Neural progenitor cell (in vitro differentiated cells): ENCODE results near the gene FAM131C. TPM values are rescaled to one million over a fixed set of nuclear protein-coding genes. Genes with fewer than 3 reads are reported as not detected.

Experiments used
- DNase-seq: peaks from one replicate; pipeline ENCODE4 v3.0.0-alpha.2; 2016; ENCODE audit warnings: low spot score
- H2AFZ ChIP-seq: fragments of 200-600 bp; sonication (generic); replicated peaks from 2 replicates; pipeline ENCODE4 v1.6.1; 2016; ENCODE audit warnings: antibody characterized with exemption
- H3F3A ChIP-seq: fragments of 200-600 bp; sonication (generic); 2 replicates; pipeline ENCODE4 v1.6.1; 2016; ENCODE audit warnings: antibody characterized with exemption, low read depth
- H3K27ac ChIP-seq: fragments of 200-600 bp; sonication (generic); 2 replicates; pipeline ENCODE4 v1.5.1; 2016; ENCODE audit warnings: mild to moderate bottlenecking
- H3K27me3 ChIP-seq: fragments of 200-600 bp; sonication (generic); 2 replicates; pipeline ENCODE4 v1.6.1; 2016; ENCODE audit warnings: mild to moderate bottlenecking, moderate library complexity
- H3K36me3 ChIP-seq: fragments of 200-600 bp; sonication (generic); 2 replicates; pipeline ENCODE4 v1.5.1; 2016
- H3K4me1 ChIP-seq: fragments of 200-600 bp; sonication (generic); 2 replicates; pipeline ENCODE4 v1.6.1; 2016; ENCODE audit warnings: mixed run types
- H3K4me2 ChIP-seq: fragments of 200-600 bp; sonication (generic); 2 replicates; pipeline ENCODE4 v1.6.1; 2016
- H3K4me3 ChIP-seq: fragments of 200-600 bp; sonication (generic); 2 replicates; pipeline ENCODE4 v1.5.1; 2016
- H3K79me2 ChIP-seq: fragments of 200-600 bp; sonication (generic); 2 replicates; pipeline ENCODE4 v1.6.1; 2016; ENCODE audit warnings: low read depth
- H3K9ac ChIP-seq: fragments of 200-600 bp; sonication (generic); 2 replicates; pipeline ENCODE4 v1.6.1; 2016
- H3K9me3 ChIP-seq: fragments of 200-600 bp; sonication (generic); 2 replicates; pipeline ENCODE4 v1.5.1; 2016; ENCODE audit warnings: low read depth
- H4K20me1 ChIP-seq: fragments of 200-600 bp; sonication (generic); 2 replicates; pipeline ENCODE4 v1.6.1; 2016; ENCODE audit warnings: low read depth
- H3K27ac Mint-ChIP-seq: 3 replicates; pipeline ENCODE4 v1.8.0; 2021; ENCODE audit warnings: mixed read lengths
- H3K27me3 Mint-ChIP-seq: 2 replicates; pipeline ENCODE4 v1.8.0; 2022; ENCODE audit warnings: low read depth, mild to moderate bottlenecking, inconsistent platforms, moderate library complexity, mixed read lengths; ENCODE audit not compliant: insufficient read depth
- H3K36me3 Mint-ChIP-seq: 3 replicates; pipeline ENCODE4 v1.8.0; 2021; ENCODE audit warnings: mixed read lengths
- H3K4me1 Mint-ChIP-seq: 3 replicates; pipeline ENCODE4 v1.8.0; 2021; ENCODE audit warnings: mixed read lengths
- H3K4me3 Mint-ChIP-seq: 3 replicates; pipeline ENCODE4 v1.8.0; 2021; ENCODE audit warnings: mild to moderate bottlenecking, moderate library complexity, mixed read lengths
- H3K9me3 Mint-ChIP-seq: 3 replicates; pipeline ENCODE4 v1.8.0; 2020; ENCODE audit warnings: mixed read lengths
- EZH2 ChIP-seq: fragments of 200-600 bp; sonication (generic); IDR thresholded peaks from 2 replicates; pipeline ENCODE4 v1.6.1; 2017; ENCODE audit warnings: antibody characterized with exemption, mild to moderate bottlenecking, moderate library complexity
- EZH2phosphoT487 ChIP-seq: fragments of 200-600 bp; sonication (generic); IDR thresholded peaks from 2 replicates; pipeline ENCODE4 v1.6.1; 2017; ENCODE audit warnings: antibody characterized with exemption
- total RNA-seq: library from RNA; depleted of rRNA; stranded (reverse); fragments of >200 nt; gene quantifications from 2 replicates; pipeline ENCODE4 v1.2.3, GENCODE V29; 2015; ENCODE audit warnings: low replicate concordance
- TF ChIP-seq, protein P1 (sequence below): fragments of 200-600 bp; sonication (generic); IDR thresholded peaks from 2 replicates; pipeline ENCODE4 v1.5.1; 2017; ENCODE audit warnings: antibody characterized with exemption, mild to moderate bottlenecking

The FAM131C gene
- total RNA-seq, 1 donor from 2014 or later, result 0.13 TPM

DNA sequence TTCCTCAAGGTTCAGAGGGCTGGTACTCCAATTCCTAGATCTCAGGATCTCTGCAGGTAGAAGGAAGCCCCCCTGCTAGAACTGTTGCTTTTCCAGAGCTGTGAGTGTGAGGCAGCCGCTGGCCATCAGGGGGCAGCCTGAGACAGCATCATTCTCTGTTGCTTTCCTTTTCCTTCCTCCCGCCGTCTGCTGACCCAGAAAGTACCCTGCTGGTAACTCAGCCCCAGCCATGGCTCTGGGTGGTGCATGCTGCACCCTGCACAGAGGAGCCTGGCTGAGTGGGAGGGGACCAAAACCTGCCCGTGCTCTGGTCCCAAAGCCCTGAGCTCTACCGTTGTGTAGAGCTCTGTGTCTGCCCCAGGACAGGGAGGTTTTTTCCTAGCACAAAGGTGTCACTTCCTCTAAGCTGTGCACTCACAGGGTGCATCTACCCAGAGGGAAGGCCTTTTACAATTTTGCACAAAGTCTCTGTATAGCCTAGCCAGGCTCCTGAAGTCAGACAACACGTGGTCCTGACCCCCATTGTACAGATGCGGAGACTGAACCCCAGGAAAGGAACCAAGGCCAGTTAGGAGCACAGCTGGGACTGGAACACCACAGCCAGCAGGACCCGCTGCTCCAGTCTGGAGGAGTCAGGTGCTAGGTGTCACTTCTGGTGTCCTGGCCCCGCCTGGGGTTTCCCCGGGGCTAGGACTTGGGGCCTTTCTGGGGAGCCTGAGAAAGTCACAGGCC, 5.6 kb upstream of the FAM131C start:
- TF ChIP-seq, protein P1, sequence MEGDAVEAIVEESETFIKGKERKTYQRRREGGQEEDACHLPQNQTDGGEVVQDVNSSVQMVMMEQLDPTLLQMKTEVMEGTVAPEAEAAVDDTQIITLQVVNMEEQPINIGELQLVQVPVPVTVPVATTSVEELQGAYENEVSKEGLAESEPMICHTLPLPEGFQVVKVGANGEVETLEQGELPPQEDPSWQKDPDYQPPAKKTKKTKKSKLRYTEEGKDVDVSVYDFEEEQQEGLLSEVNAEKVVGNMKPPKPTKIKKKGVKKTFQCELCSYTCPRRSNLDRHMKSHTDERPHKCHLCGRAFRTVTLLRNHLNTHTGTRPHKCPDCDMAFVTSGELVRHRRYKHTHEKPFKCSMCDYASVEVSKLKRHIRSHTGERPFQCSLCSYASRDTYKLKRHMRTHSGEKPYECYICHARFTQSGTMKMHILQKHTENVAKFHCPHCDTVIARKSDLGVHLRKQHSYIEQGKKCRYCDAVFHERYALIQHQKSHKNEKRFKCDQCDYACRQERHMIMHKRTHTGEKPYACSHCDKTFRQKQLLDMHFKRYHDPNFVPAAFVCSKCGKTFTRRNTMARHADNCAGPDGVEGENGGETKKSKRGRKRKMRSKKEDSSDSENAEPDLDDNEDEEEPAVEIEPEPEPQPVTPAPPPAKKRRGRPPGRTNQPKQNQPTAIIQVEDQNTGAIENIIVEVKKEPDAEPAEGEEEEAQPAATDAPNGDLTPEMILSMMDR, result peak; percentile 92
- no peak for TF ChIP-seq EZH2
- TF ChIP-seq EZH2phosphoT487, result no peak
- peaks cover 31% of the 10 kb centered on the region for H3K27me3 ChIP-seq
- peaks cover 7% of the 10 kb centered on the region for H3K4me1 ChIP-seq
- no peak overlapping the region for H3K4me3 ChIP-seq
- Mint-ChIP-seq H3K27me3 (peaks cover 28% of the 10 kb centered on the region), H3K4me3 (no peak overlapping the region), H3K27ac (peak overlapping the region; percentile 74), H3K9me3 (no peaks in the 10 kb centered on the region), H3K4me1 (peaks cover 32% of the 10 kb centered on the region), H3K36me3 (no peaks in the 10 kb centered on the region)
- H3K27ac ChIP-seq, result no peak overlapping the region
- H4K20me1 ChIP-seq, result no peaks in the 10 kb centered on the region
- peak overlapping the region; percentile 78 for H2AFZ ChIP-seq
- H3K4me2 ChIP-seq, result no peak overlapping the region
- H3F3A ChIP-seq, result no peaks in the 10 kb centered on the region
- no peaks in the 10 kb centered on the region for H3K36me3 ChIP-seq
- no peak overlapping the region for H3K9ac ChIP-seq
- H3K79me2 ChIP-seq, result no peaks in the 10 kb centered on the region
- H3K9me3 ChIP-seq, result no peaks in the 10 kb centered on the region
- peak; percentile 85 for DNase-seq

DNA sequence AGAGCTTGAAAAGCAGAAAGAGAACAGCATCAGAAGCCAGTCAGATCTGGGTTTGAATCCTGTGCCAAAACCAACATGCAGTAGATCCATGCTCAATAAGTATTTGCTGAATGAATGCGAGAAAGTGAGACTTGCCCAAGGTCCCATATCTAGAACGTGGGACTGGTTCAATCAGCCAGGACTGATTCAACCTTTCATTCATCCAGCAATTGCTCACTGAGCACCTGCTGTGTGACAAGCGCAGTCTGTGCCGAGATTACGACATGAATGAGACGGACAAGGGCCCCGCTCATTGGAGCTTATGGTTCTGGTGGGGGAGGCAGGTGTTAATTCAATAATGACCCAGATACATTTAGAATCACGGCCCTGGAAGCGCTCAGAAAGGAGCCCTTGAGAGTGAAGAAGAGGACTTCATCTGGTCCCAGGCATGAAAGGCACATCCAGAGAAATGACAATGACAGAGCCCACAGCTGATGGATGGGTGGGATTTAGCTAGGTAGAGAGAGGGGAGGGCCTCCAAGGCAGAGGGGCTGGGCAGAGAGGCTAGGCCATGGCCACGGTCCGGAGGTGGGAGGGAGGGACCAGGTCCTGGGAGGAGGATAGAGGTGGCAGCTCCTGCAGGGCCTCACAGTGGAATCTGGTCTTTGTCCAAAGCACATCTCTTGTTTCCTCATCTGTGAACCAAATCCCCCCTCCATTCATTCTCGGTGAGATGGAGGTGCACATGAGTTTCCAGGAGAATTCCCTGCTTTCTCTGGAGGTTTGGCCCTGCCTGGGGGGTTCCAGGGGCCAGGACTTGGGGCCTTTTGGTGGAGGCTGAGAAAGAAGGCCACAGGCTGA, 4.2 kb upstream of the FAM131C start:
- no peak for TF ChIP-seq EZH2
- TF ChIP-seq, protein P1, result no peak
- TF ChIP-seq EZH2phosphoT487, result no peak
- Histone ChIP-seq H2AFZ (no peak overlapping the region), H3K36me3 (no peaks in the 10 kb centered on the region), H3K9me3 (no peaks in the 10 kb centered on the region), H3K27me3 (peaks cover 44% of the 10 kb centered on the region), H3K4me1 (peaks cover 17% of the 10 kb centered on the region), H3K27ac (no peak overlapping the region), H3K79me2 (no peaks in the 10 kb centered on the region), H3K4me3 (no peak overlapping the region), H3F3A (peaks cover 4% of the 10 kb centered on the region), H4K20me1 (no peaks in the 10 kb centered on the region), H3K9ac (no peak overlapping the region), H3K4me2 (no peak overlapping the region)
- Mint-ChIP-seq H3K4me3 (no peak overlapping the region), H3K27ac (peak overlapping the region; percentile 70), H3K4me1 (peaks cover 37% of the 10 kb centered on the region), H3K9me3 (no peaks in the 10 kb centered on the region), H3K36me3 (no peaks in the 10 kb centered on the region), H3K27me3 (peaks cover 26% of the 10 kb centered on the region)
- DNase-seq, result peak; percentile 3

DNA sequence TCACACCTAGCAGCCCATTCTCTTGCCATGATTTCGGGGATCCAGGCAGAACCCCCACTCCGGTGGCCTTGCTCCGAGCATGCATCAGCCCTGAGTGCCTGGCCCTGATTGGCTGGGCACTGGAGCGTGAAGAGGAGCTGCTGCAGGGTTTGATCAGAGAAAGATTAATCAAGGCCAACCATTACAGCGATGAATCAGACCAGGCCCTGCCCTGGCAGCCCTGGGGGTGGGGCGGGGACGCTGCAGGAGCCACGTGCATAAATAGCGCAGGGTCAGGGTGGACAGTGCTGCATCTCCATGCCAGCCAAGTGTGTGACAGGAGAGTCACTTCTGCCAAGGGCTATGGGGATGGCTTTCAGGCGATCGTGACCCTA, 3.4 kb upstream of the FAM131C start:
- Histone ChIP-seq H3K4me1 (peaks cover 20% of the 10 kb centered on the region), H3K4me2 (no peak overlapping the region), H3K79me2 (no peaks in the 10 kb centered on the region), H4K20me1 (no peaks in the 10 kb centered on the region), H3K36me3 (no peaks in the 10 kb centered on the region), H3K9me3 (no peaks in the 10 kb centered on the region), H3K27ac (no peak overlapping the region), H3K4me3 (no peak overlapping the region), H3K9ac (no peak overlapping the region), H2AFZ (no peak overlapping the region), H3F3A (peaks cover 9% of the 10 kb centered on the region), H3K27me3 (peaks cover 52% of the 10 kb centered on the region)
- no peaks in the 10 kb centered on the region for H3K36me3 Mint-ChIP-seq
- no peaks in the 10 kb centered on the region for H3K9me3 Mint-ChIP-seq
- H3K4me1 Mint-ChIP-seq, result peaks cover 37% of the 10 kb centered on the region
- TF ChIP-seq EZH2 (no peak), EZH2phosphoT487 (no peak)
- TF ChIP-seq, protein P1, result no peak
- DNase-seq, result no peak
- no peak overlapping the region for H3K4me3 Mint-ChIP-seq
- peak overlapping the region; percentile 17 for H3K27ac Mint-ChIP-seq
- H3K27me3 Mint-ChIP-seq, result peaks cover 26% of the 10 kb centered on the region
